Measurements from ENCODE around the gene CHMP2B. TPM values are rescaled to one million over a fixed set of nuclear protein-coding genes. Genes with fewer than 3 reads are reported as not detected.

The CHMP2B gene
- 26.9 TPM for total RNA-seq

GRCh38 chr3:87227104-87227834 is at the start of gene CHMP2B:
Gene CHMP2B (plus strand): TSS chr3:87227309. CDS start chr3:87227523, 214 bp downstream.

GRCh38 chr3:87276484-87276883 is 49.4 kb downstream of the CHMP2B start, which contains the start of gene POU1F1:
Gene POU1F1 (minus strand): TSS chr3:87276584. CDS start chr3:87276462, 122 bp downstream.

Small RNA genes lying within 50 kb of the gene (small RNA-seq; reads per million reads assigned to genes)
- gene MIR4795 (ENCODE audit: low replicate concordance): not detected

Other genes starting within 250 kb of the CHMP2B start
- 0.94 TPM for gene VGLL3, start 236.2 kb upstream of the CHMP2B start, total RNA-seq
- not detected for gene POU1F1, start 49.3 kb downstream of the CHMP2B start, total RNA-seq